HCT116 (cell line): ENCODE measurements around the gene LMBR1. TPM values are rescaled to one million over a fixed set of nuclear protein-coding genes. Genes with fewer than 3 reads are reported as not detected.
"Not testable (repeated sequence)": the region's sequence is repeated elsewhere in the genome, so short reads cannot be mapped to it uniquely, and the experiment has no call there.

Experiments
- ATAC-seq: fragments of 200-7000 bp; cut with Tn5 transposase; 2 replicates; pipeline ENCODE4 v1.9.1; 2020; ENCODE audit warnings: mild to moderate bottlenecking, moderate library complexity
- BruUV-seq: library from RNA; stranded (reverse); fragments of 400-500 nt; replicated peaks from 2 replicates; lab custom pipeline; 2021; lab: Mats Ljungman, UMichigan
- CTCF ChIA-PET: fragments of 300-600 bp; sonication (Branson Sonifier 250); formaldehyde crosslinking; loops from one replicate; lab custom pipeline; 2021; ENCODE audit warnings: antibody characterized with exemption; lab: Charles Lee
- POLR2A ChIA-PET: fragments of 300-600, 350-600 bp; sonication (Branson Sonifier 250); formaldehyde crosslinking; loops from one replicate; lab custom pipeline; 2021; ENCODE audit warnings: antibody characterized with exemption; lab: Charles Lee
- RAD21 ChIA-PET, 2 experiments: fragments of 300-600 bp; sonication (Branson Sonifier 250); formaldehyde crosslinking; loops; one replicate each; lab custom pipeline; 2023; ENCODE audit warnings: low total read pairs in 2 of 2; ENCODE audit not compliant: uncharacterized antibody in 2 of 2, unreplicated experiment in 2 of 2, low non-redundant PET in 1 of 2; lab: Charles Lee
- DNase-seq: peaks from one replicate; pipeline ENCODE4 v3.0.0-alpha.2; 2010; ENCODE audit warnings: low read depth, low spot score
- H2AFZ ChIP-seq: fragments of 200-600 bp; shearing (Covaris generic), sonication (generic); 2 replicates; pipeline ENCODE4 v1.6.1; 2017; ENCODE audit warnings: low read depth, mixed run types, mixed read lengths, antibody characterized with exemption, low read length; ENCODE audit not compliant: poor library complexity, severe bottlenecking
- H3K27ac ChIP-seq: 2 replicates; pipeline ENCODE4 v1.5.1; 2012; ENCODE audit warnings: low read depth, low read length
- H3K27me3 ChIP-seq: fragments of 200-600 bp; sonication (generic); 2 replicates; pipeline ENCODE4 v1.6.1; 2016; ENCODE audit warnings: mixed run types, low read length, mixed read lengths; ENCODE audit not compliant: insufficient read depth
- H3K36me3 ChIP-seq, 2 experiments: fragments of 200-500 bp in 1 of 2; fragments of 200-600 bp in 1 of 2; sonication (Bioruptor generic) in 1 of 2; sonication (generic) in 1 of 2; 2 replicates each; pipeline versions ENCODE4 v1.5.1 to v1.6.1; 2014 to 2016; ENCODE audit warnings: low read length in 2 of 2, inconsistent platforms in 1 of 2, mixed read lengths in 1 of 2, mixed run types in 1 of 2; ENCODE audit not compliant: insufficient read depth in 2 of 2, control insufficient read depth in 1 of 2
- H3K4me1 ChIP-seq, 2 experiments: fragments of 200-600 bp in 1 of 2; sonication (generic) in 1 of 2; 2 replicates each; pipeline versions ENCODE4 v1.5.1 to v1.6.1; 2012 to 2017; ENCODE audit warnings: low read length in 2 of 2, inconsistent platforms in 1 of 2, mild to moderate bottlenecking in 1 of 2, mixed read lengths in 1 of 2, mixed run types in 1 of 2, moderate library complexity in 1 of 2; ENCODE audit not compliant: insufficient read depth in 2 of 2, control insufficient read depth in 1 of 2
- H3K4me2 ChIP-seq: fragments of 200-600 bp; sonication (generic); 2 replicates; pipeline ENCODE4 v1.6.1; 2017; ENCODE audit warnings: mixed run types, low read length, mixed read lengths
- H3K4me3 ChIP-seq, 2 experiments: fragments of 200-600 bp in 1 of 2; sonication (generic) in 1 of 2; replicated peaks in 1 of 2; 2 replicates each; pipeline ENCODE4 v1.5.1; 2011 to 2016; ENCODE audit warnings: low read length in 2 of 2, control low read depth in 1 of 2, low read depth in 1 of 2, mild to moderate bottlenecking in 1 of 2, mixed read lengths in 1 of 2, mixed run types in 1 of 2
- H3K79me2 ChIP-seq: fragments of 200-600 bp; sonication (generic); 2 replicates; pipeline ENCODE4 v1.6.1; 2017; ENCODE audit warnings: mild to moderate bottlenecking, mixed run types, low read length, moderate library complexity, mixed read lengths; ENCODE audit not compliant: insufficient read depth
- H3K9ac ChIP-seq: fragments of 200-600 bp; sonication (generic); 2 replicates; pipeline ENCODE4 v1.6.1; 2016; ENCODE audit warnings: low read length, mixed read lengths
- H3K9me2 ChIP-seq: fragments of 200-600 bp; sonication (generic), shearing (Covaris generic); 2 replicates; pipeline ENCODE4 v1.6.1; 2017; ENCODE audit warnings: mixed run types, mild to moderate bottlenecking, moderate library complexity; ENCODE audit not compliant: insufficient read depth
- H3K9me3 ChIP-seq, 2 experiments: fragments of 200-500 bp in 1 of 2; fragments of 200-600 bp in 1 of 2; sonication (Bioruptor generic) in 1 of 2; sonication (generic) in 1 of 2; 2 replicates each; pipeline ENCODE4 v1.6.1; 2014 to 2017; ENCODE audit warnings: low read length in 2 of 2, mixed read lengths in 2 of 2, inconsistent platforms in 1 of 2, low read depth in 1 of 2, mild to moderate bottlenecking in 1 of 2, mixed run types in 1 of 2, moderate library complexity in 1 of 2; ENCODE audit not compliant: control insufficient read depth in 1 of 2, insufficient read depth in 1 of 2
- H4K20me1 ChIP-seq: fragments of 200-600 bp; sonication (generic), shearing (Covaris generic); 2 replicates; pipeline ENCODE4 v1.6.1; 2017; ENCODE audit warnings: mixed run types, mild to moderate bottlenecking, moderate library complexity; ENCODE audit not compliant: insufficient read depth
- EGR1 ChIP-seq: IDR thresholded peaks from 2 replicates; pipeline ENCODE4 v1.6.1; 2012; ENCODE audit warnings: low read depth
- ELF1 ChIP-seq: IDR thresholded peaks from 2 replicates; pipeline ENCODE4 v1.6.1; 2012; ENCODE audit warnings: low read depth, borderline replicate concordance
- POLR2A ChIP-seq: IDR thresholded peaks from 2 replicates; pipeline ENCODE4 v1.7.0; 2011; ENCODE audit warnings: borderline replicate concordance; ENCODE audit not compliant: insufficient read depth, insufficient read length; ENCODE audit errors: extremely low read depth
- ZNF274 ChIP-seq: fragments of 200-500 bp; sonication (Bioruptor generic); IDR thresholded peaks from 2 replicates; pipeline ENCODE4 v1.6.1; 2014; ENCODE audit warnings: mild to moderate bottlenecking, low read depth, low read length, inconsistent platforms
- intact Hi-C: fragments of 100-400 bp; cut with micrococcal nuclease; formaldehyde crosslinking; loops from 2 replicates; pipeline ENCODE4 v1.10.0; 2022
- total RNA-seq: library from RNA; stranded (reverse); gene quantifications from one replicate; pipeline ENCODE4 v1.2.1, GENCODE V29; 2021; ENCODE audit not compliant: unreplicated experiment
- TF ChIP-seq, protein P1 (sequence below): IDR thresholded peaks from 2 replicates; pipeline ENCODE4 v1.6.1; 2012

The LMBR1 gene
- total RNA-seq, 1 experiment from 2014 or later = 84.0 TPM

DNA sequence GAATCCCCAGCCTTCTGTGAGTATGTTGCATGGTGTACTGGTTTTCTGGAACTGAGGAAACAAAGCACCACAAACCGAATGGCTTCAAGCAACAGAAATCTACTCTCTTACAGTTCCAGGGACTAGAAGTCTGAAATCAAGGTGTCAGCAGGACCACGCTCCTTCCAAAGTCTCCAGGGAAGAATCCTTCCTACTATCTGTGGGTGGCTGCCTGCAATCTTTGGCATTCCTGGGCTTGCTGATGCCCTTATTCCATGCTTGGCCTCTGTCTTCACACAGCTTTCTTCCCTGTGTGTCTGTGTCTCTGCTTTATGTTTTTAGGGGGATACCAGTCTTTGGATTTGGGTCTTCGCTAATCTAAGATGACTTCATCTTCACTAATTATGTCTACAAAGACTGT, 81.3 kb downstream of the LMBR1 start:
- ChIA-PET POLR2A (no interaction called here), RAD21 (no interaction called here), CTCF (no interaction called here)
- H3K27ac ChIP-seq = no peak overlapping the region
- no peak overlapping the region for H3K9ac ChIP-seq
- no peaks in the 10 kb centered on the region for H3K9me3 ChIP-seq
- H3K4me2 ChIP-seq = no peak overlapping the region
- TF ChIP-seq POLR2A = no peak
- TF ChIP-seq ZNF274 = no peak
- no peak for TF ChIP-seq ELF1
- TF ChIP-seq, protein P1, sequence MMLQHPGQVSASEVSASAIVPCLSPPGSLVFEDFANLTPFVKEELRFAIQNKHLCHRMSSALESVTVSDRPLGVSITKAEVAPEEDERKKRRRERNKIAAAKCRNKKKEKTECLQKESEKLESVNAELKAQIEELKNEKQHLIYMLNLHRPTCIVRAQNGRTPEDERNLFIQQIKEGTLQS = no peak
- no peak for TF ChIP-seq EGR1
- H2AFZ ChIP-seq = no peak overlapping the region
- ATAC-seq (no peak), DNase-seq (no peak)
- H3K36me3 ChIP-seq = peaks cover 0 to 4% of the 10 kb centered on the region in 2 experiments; a peak in 2 of 4 replicates
- H3K4me1 ChIP-seq = no peaks in the 10 kb centered on the region
- no TSS peak for BruUV-seq
- H3K4me3 ChIP-seq = no peak overlapping the region
- H3K79me2 ChIP-seq = peaks cover 4% of the 10 kb centered on the region; the same call in 1 of the 2 replicates
- no peaks in the 10 kb centered on the region for H4K20me1 ChIP-seq
- H3K9me2 ChIP-seq = no peaks in the 10 kb centered on the region
- no peaks in the 10 kb centered on the region for H3K27me3 ChIP-seq
- intact Hi-C loops = no loop called here

DNA sequence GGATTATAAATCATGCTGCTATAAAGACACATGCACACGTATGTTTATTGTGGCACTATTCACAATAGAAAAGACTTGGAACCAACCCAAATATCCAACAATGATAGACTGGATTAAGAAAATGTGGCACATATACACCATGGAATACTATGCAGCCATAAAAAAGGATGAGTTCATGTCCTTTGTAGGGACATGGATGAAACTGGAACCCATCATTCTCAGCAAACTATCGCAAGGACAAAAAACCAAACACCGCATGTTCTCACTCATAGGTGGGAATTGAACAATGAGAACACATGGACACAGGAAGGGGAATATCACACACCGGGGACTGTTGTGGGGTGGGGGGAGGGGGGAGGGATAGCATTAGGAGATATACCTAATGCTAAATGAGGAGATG, 89.3 kb downstream of the LMBR1 start:
- BruUV-seq, H3K27me3 ChIP-seq, H3K27ac ChIP-seq, ATAC-seq, H3K9me3 ChIP-seq, H3K36me3 ChIP-seq, H3K9me2 ChIP-seq, H3K4me1 ChIP-seq, intact Hi-C loops, H4K20me1 ChIP-seq, H3K4me2 ChIP-seq, CTCF ChIA-PET, POLR2A ChIA-PET, H3K9ac ChIP-seq, H2AFZ ChIP-seq, H3K4me3 ChIP-seq, RAD21 ChIA-PET, DNase-seq, H3K79me2 ChIP-seq: not testable (repeated sequence)
